Progenitor cell of endocrine pancreas (in vitro differentiated cells): ENCODE data around the gene TIMM44. TPM values are rescaled to one million over a fixed set of nuclear protein-coding genes. Genes with fewer than 3 reads are reported as not detected.
"Not testable (repeated sequence)": the region's sequence is repeated elsewhere in the genome, so short reads cannot be mapped to it uniquely, and the experiment has no call there.

Source experiments
- DNase-seq: peaks from one replicate; pipeline ENCODE4 v3.0.0; 2021; ENCODE audit warnings: low spot score; ENCODE audit not compliant: unreplicated experiment
- H3K27ac Mint-ChIP-seq: 2 replicates; pipeline ENCODE4 v1.8.0; 2021; ENCODE audit warnings: mild to moderate bottlenecking, moderate library complexity, mixed read lengths
- H3K27me3 Mint-ChIP-seq: 2 replicates; pipeline ENCODE4 v1.8.0; 2021; ENCODE audit warnings: mixed read lengths
- H3K36me3 Mint-ChIP-seq: 2 replicates; pipeline ENCODE4 v1.8.0; 2022; ENCODE audit warnings: mixed read lengths; ENCODE audit not compliant: insufficient read depth
- H3K4me1 Mint-ChIP-seq: 2 replicates; pipeline ENCODE4 v1.8.0; 2021; ENCODE audit warnings: low read depth, mixed read lengths
- H3K4me3 Mint-ChIP-seq: 2 replicates; pipeline ENCODE4 v1.8.0; 2021; ENCODE audit warnings: low read depth, mild to moderate bottlenecking, moderate library complexity, mixed read lengths
- H3K9me3 Mint-ChIP-seq: 2 replicates; pipeline ENCODE4 v1.8.0; 2021; ENCODE audit warnings: low read depth, mixed read lengths
- total RNA-seq: library from RNA; stranded (reverse); gene quantifications from 2 replicates; pipeline ENCODE4 v1.2.1, GENCODE V29; 2021
- TF ChIP-seq, protein P1 (sequence below): fragments of 200-600 bp; sonication (generic); IDR thresholded peaks from one replicate; pipeline ENCODE4 v1.5.0; 2021; ENCODE audit warnings: antibody characterized with exemption, mild to moderate bottlenecking; ENCODE audit not compliant: unreplicated experiment

TIMM44 gene
- total RNA-seq, 1 donor from 2014 or later, result 75.2 TPM

DNA sequence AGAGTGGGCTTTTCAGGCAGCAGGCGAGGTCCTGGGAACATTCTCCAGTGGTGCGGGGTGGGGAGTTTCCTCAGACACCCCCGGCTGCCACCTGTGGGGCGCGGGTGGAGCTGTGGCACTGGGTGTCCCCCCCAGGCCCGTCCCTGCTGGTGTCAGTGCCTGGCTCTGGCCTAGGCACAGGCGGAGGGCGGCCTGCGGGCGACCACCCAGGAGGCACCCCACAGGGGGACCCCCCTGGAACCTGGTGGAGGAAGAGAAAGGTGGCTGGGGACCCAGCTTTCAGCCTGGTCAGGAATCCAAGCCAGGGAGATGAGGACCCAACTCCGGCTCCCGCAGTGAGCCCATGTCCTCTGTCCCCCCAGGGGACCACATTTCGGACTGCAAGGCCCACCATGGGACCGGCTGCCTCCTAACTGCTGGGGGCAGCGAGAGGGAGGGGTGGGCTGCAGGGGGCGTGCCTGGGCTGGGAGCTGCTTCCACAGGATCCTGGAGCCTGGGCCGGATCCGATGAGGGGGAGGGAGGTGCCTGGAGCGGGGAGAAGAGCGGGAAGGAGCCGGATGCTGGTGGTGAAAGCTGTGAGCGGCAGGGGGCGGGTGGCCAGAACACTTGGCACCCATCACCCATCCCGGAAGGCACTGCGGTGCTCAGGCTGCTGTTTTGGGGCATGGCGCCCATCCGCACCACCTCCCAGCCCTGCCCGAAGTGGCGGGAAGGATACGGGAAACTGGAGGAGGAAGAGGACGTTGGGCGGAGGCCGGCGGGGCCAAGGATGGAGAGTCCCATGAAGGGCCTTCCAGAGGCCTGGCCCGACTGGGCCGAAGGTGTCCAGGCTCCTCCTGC, 12.0 kb downstream of the TIMM44 start:
- Mint-ChIP-seq H3K9me3 (no peaks in the 10 kb centered on the region), H3K27me3 (no peaks in the 10 kb centered on the region), H3K4me1 (peaks cover 2% of the 10 kb centered on the region), H3K27ac (no peak overlapping the region), H3K4me3 (no peak overlapping the region), H3K36me3 (peaks cover 8% of the 10 kb centered on the region)
- no peak for DNase-seq
- TF ChIP-seq, protein P1, sequence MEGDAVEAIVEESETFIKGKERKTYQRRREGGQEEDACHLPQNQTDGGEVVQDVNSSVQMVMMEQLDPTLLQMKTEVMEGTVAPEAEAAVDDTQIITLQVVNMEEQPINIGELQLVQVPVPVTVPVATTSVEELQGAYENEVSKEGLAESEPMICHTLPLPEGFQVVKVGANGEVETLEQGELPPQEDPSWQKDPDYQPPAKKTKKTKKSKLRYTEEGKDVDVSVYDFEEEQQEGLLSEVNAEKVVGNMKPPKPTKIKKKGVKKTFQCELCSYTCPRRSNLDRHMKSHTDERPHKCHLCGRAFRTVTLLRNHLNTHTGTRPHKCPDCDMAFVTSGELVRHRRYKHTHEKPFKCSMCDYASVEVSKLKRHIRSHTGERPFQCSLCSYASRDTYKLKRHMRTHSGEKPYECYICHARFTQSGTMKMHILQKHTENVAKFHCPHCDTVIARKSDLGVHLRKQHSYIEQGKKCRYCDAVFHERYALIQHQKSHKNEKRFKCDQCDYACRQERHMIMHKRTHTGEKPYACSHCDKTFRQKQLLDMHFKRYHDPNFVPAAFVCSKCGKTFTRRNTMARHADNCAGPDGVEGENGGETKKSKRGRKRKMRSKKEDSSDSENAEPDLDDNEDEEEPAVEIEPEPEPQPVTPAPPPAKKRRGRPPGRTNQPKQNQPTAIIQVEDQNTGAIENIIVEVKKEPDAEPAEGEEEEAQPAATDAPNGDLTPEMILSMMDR, result no peak

DNA sequence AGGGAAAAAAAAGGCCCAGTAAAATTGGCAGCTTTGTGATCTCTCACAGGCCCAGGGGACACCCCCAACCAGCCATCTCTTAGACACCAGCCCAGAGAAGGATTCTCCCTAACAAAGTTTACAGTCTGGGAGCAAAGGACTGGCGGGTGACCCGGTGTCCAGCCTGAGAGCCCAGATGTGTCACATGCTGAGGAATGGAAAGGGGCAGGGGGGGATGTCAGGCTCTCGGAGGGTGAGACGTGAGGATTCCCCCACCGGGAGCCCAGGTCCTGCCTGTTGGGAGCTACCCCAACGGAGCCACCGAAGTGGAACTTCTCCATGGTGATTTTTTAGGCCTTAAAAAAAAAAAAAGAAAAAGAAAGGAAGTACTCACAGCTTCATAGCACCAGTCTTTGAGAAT, 12.7 kb downstream of the TIMM44 start:
- no peak for DNase-seq
- Mint-ChIP-seq H3K36me3 (peaks cover 8% of the 10 kb centered on the region), H3K4me3 (no peak overlapping the region), H3K4me1 (peaks cover 4% of the 10 kb centered on the region), H3K27me3 (no peaks in the 10 kb centered on the region), H3K9me3 (no peaks in the 10 kb centered on the region), H3K27ac (no peak overlapping the region)
- TF ChIP-seq, protein P1, result no peak

DNA sequence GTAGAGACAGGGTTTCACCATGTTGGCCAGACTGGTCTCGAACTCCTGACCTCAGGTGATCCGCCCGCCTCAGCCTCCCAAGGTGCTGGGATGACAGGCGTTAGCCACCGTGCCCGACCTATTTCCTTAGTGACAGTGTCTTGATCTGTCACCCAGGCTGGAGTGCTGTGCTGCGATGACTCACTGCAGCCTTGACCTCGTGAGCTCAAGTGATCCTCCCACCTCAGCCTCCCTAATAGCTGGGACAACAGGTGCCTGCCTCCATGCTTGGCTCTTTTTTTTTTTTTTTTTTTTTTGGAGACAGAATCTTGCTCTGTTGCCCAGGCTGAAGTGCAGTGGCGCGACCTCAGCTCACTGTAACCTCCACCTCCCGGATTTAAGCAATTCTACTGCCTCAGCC, 13.4 kb downstream of the TIMM44 start:
- not testable (repeated sequence) for H3K36me3 Mint-ChIP-seq, H3K4me1 Mint-ChIP-seq, H3K9me3 Mint-ChIP-seq, H3K27ac Mint-ChIP-seq, DNase-seq, H3K27me3 Mint-ChIP-seq, H3K4me3 Mint-ChIP-seq

DNA sequence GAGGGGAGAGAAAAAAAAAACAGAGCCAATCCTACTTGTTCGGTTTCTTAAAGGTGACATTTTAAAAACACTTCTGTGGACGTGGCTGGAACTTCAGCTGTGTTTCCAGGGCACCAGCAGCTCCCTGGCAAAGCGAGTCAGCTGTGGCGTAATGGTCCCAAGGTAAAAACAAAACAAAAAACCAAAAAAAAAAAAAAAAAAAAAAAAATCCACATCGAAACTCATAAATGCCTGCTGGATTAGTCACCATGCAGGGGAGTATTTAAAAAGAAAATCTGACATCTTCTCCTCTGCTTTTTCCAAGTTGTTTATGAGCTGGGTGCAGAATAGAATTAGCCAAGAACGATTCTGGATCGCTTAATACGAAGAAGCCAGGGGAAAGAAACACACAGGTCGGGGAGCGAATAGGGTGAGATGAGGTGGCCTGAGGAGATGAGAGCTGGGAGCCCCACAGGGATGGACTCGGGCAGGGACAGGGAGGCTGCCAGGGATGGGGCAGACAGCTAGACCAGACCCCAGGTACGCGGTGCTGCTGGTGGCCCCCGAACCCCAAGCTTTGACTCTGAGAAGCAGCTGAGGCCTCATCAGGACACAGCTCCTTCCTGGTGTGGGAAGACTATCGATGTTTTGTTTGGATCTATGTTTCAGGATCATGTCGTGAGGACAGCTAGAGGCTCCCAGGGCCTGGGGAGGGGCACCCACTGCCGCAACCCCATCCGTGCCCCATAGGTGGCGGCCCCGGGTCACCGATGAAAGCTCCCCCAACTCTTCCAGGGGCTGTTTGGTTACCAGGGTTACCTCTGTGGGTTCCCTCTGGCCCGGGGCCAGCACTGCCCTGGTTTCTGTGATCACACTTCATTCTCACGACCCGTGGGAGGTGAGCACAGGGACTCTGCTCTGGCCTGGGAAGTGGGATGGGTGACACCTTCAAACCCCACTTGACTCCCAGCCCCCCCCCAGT, 14.4 kb downstream of the TIMM44 start:
- Mint-ChIP-seq H3K36me3 (peaks cover 5% of the 10 kb centered on the region), H3K9me3 (no peaks in the 10 kb centered on the region), H3K4me1 (peaks cover 6% of the 10 kb centered on the region), H3K4me3 (no peak overlapping the region), H3K27ac (peak overlapping the region; percentile 23), H3K27me3 (no peaks in the 10 kb centered on the region)
- no peak for DNase-seq
- TF ChIP-seq, protein P1, result peak; percentile 40

DNA sequence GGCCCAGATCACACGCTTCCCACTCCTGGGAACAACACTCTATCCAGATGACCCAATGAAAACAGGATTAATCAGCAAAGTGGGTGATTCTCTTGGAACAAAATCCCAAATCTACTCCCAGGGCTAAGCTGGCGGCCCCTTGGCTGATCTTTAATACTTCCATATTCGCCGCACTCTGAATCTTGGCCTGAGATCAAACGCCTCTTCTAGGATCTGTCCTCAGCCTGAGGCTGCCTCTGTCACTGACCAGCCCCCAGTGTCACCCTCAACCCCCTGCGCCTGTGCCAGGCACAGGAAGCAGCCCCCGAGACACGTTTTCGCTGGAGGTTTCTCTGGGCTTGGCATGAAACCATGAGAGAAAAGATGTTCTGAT, 15.1 kb downstream of the TIMM44 start:
- H3K4me1 Mint-ChIP-seq, result peaks cover 6% of the 10 kb centered on the region
- no peak overlapping the region for H3K27ac Mint-ChIP-seq
- peaks cover 5% of the 10 kb centered on the region for H3K36me3 Mint-ChIP-seq
- DNase-seq, result no peak
- no peaks in the 10 kb centered on the region for H3K9me3 Mint-ChIP-seq
- peak overlapping the region; percentile 22 for H3K4me3 Mint-ChIP-seq
- no peaks in the 10 kb centered on the region for H3K27me3 Mint-ChIP-seq
- TF ChIP-seq, protein P1, result no peak
